ENCODE measurements around the gene LIMS2. TPM values are rescaled to one million over a fixed set of nuclear protein-coding genes. Genes with fewer than 3 reads are reported as not detected.

Gene LIMS2
- total RNA-seq, 2 experiments from 2014 or later, result 1.6 to 24.9 TPM

DNA sequence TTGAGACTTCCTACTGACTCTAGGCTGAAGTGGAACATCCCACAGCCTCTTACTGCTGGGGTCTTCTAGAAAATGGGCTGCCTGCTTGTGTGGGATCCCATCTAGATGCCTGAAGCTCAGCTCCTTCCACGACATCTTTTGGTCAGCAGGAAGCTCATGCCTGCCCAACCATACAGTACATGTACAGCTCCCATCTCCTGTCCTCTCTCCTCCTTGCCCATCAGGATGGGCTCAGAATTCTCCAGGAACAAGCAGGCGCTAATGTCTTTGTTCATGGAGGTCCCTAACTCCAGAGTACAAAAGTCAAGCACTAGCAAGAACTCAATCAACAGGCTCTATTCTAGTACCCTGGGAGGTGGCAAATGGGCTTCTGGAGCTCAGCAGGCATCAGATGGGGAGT, 61.1 kb downstream of the LIMS2 start:
- no peak for DNase-seq (ENCODE audit: low spot score)
- H3K4me2 ChIP-seq (ENCODE audit: low read length), result no peak overlapping the region
- H3K4me3 ChIP-seq (ENCODE audit: low read depth, low read length, poor library complexity, severe bottlenecking), result no peak overlapping the region
- no peaks in the 10 kb centered on the region for H3K36me3 ChIP-seq (ENCODE audit: insufficient read depth, low read length)
- no TSS peak for BruUV-seq (replicated peaks)
- H3K4me1 ChIP-seq (ENCODE audit: insufficient read depth, low read length, poor library complexity, severe bottlenecking), result no peaks in the 10 kb centered on the region
- H3K27ac ChIP-seq (ENCODE audit: low read depth, low read length, poor library complexity, severe bottlenecking), result no peak overlapping the region
- no peak for TF ChIP-seq EZH2phosphoT487 (IDR thresholded peaks at IDR 0.05; ENCODE audit: borderline replicate concordance, low read depth, low read length)
- TF ChIP-seq, protein P1, sequence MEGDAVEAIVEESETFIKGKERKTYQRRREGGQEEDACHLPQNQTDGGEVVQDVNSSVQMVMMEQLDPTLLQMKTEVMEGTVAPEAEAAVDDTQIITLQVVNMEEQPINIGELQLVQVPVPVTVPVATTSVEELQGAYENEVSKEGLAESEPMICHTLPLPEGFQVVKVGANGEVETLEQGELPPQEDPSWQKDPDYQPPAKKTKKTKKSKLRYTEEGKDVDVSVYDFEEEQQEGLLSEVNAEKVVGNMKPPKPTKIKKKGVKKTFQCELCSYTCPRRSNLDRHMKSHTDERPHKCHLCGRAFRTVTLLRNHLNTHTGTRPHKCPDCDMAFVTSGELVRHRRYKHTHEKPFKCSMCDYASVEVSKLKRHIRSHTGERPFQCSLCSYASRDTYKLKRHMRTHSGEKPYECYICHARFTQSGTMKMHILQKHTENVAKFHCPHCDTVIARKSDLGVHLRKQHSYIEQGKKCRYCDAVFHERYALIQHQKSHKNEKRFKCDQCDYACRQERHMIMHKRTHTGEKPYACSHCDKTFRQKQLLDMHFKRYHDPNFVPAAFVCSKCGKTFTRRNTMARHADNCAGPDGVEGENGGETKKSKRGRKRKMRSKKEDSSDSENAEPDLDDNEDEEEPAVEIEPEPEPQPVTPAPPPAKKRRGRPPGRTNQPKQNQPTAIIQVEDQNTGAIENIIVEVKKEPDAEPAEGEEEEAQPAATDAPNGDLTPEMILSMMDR (conservative IDR thresholded peaks at IDR 0.05; ENCODE audit: low read length), result no peak
- intact Hi-C loops (cut with micrococcal nuclease; ENCODE audit: unreplicated experiment), result no loop called here
- no peaks in the 10 kb centered on the region; the same call in 1 of the 2 replicates for H3K9me3 ChIP-seq (ENCODE audit: low read length)
- H3K9me2 ChIP-seq (ENCODE audit: insufficient read depth, low read length), result no peaks in the 10 kb centered on the region
- H2AFZ ChIP-seq (ENCODE audit: low read length), result no peak overlapping the region
- H3K79me2 ChIP-seq (ENCODE audit: insufficient read depth, low read depth, low read length), result no peaks in the 10 kb centered on the region
- ChIA-PET CTCF (ENCODE audit: unreplicated experiment) (no interaction called here), POLR2A (interaction anchor here (0.7 kb wide), 1 partner anchor 35 kb away, joined by 3 read pairs; no protein-coding TSS in a partner anchor)
- no peaks in the 10 kb centered on the region for H4K20me1 ChIP-seq (ENCODE audit: insufficient read depth, low read length)

DNA sequence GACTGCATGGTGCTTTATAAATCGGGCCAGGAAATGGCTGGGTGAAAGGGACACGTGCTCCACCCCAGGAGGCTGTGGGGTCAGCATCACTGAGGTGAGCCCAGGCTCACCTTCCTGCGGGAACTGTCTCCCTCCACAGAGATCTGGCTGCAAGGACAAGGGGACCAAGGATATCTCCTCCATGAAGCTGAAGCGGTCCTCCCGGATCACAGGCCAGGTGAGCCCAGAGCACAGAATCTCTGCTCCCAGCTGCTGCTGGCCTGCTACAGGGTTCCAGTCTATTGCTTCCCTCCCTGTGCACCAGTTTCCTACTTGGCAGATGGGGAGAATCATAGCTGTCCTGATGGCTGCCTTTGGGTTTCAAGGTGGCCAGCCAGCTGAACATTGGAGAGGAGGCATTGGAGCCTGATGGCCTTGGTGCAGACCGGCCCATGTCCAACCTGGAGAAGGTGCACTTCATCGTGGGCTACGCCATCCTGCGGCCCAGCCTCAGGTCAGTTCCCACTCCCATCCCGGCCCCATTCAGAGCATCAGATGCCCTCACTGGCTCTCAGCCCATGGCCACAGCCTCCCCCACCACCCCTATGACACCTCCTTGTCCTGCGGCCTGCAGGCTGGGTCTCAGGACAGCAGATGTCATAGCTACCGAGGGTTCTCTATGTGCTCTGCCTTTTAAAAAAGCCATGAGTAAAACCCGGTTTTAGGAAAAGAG, 63.1 kb downstream of the LIMS2 start:
- intact Hi-C loops (cut with micrococcal nuclease; ENCODE audit: unreplicated experiment), result no loop called here
- H3K9me3 ChIP-seq (ENCODE audit: low read length), result no peaks in the 10 kb centered on the region; the same call in 1 of the 2 replicates
- no peaks in the 10 kb centered on the region for H3K79me2 ChIP-seq (ENCODE audit: insufficient read depth, low read depth, low read length)
- no peak overlapping the region for H3K4me2 ChIP-seq (ENCODE audit: low read length)
- H3K27ac ChIP-seq (ENCODE audit: low read depth, low read length, poor library complexity, severe bottlenecking), result no peak overlapping the region
- no peak overlapping the region for H3K4me3 ChIP-seq (ENCODE audit: low read depth, low read length, poor library complexity, severe bottlenecking)
- H4K20me1 ChIP-seq (ENCODE audit: insufficient read depth, low read length), result no peaks in the 10 kb centered on the region
- no peak for DNase-seq (ENCODE audit: low spot score)
- POLR2A ChIA-PET, result no interaction called here
- no peaks in the 10 kb centered on the region for H3K4me1 ChIP-seq (ENCODE audit: insufficient read depth, low read length, poor library complexity, severe bottlenecking)
- H2AFZ ChIP-seq (ENCODE audit: low read length), result no peak overlapping the region
- no peaks in the 10 kb centered on the region for H3K9me2 ChIP-seq (ENCODE audit: insufficient read depth, low read length)
- CTCF ChIA-PET (ENCODE audit: unreplicated experiment), result no interaction called here
- BruUV-seq (replicated peaks), result no TSS peak
- TF ChIP-seq EZH2phosphoT487 (IDR thresholded peaks at IDR 0.05; ENCODE audit: borderline replicate concordance, low read depth, low read length), result no peak
- TF ChIP-seq, protein P1 (conservative IDR thresholded peaks at IDR 0.05; ENCODE audit: low read length), result no peak
- no peaks in the 10 kb centered on the region for H3K36me3 ChIP-seq (ENCODE audit: insufficient read depth, low read length)
